A673 (cell line): ENCODE measurements around the gene TMED9. TPM values are rescaled to one million over a fixed set of nuclear protein-coding genes. Genes with fewer than 3 reads are reported as not detected.

Experiments used
- BruUV-seq: library from RNA; stranded (reverse); fragments of 400-500 nt; replicated peaks from 2 replicates; lab custom pipeline; 2021; lab: Mats Ljungman, UMichigan
- CTCF ChIA-PET: fragments of 300-600 bp; sonication (Branson Sonifier 250); formaldehyde crosslinking; loops from one replicate; lab custom pipeline; 2022; ENCODE audit warnings: antibody characterized with exemption; lab: Charles Lee
- POLR2A ChIA-PET: fragments of 300-600 bp; sonication (Branson Sonifier 250); formaldehyde crosslinking; loops from one replicate; lab custom pipeline; 2022; ENCODE audit warnings: antibody characterized with exemption; ENCODE audit not compliant: low non-redundant PET; lab: Charles Lee
- DNase-seq: peaks from one replicate; pipeline ENCODE4 v3.0.0-alpha.2; 2015; ENCODE audit warnings: low spot score
- H3K27ac ChIP-seq: fragments of 200-600 bp; sonication (generic); 2 replicates; pipeline ENCODE4 v1.5.1; 2016; ENCODE audit warnings: mixed run types, low read depth, mild to moderate bottlenecking, mixed read lengths, antibody characterized with exemption, low read length; ENCODE audit not compliant: poor library complexity, severe bottlenecking
- H3K27me3 ChIP-seq: fragments of 200-600 bp; sonication (generic); replicated peaks from 2 replicates; pipeline ENCODE4 v1.6.1; 2017; ENCODE audit warnings: mixed run types, low read depth, mild to moderate bottlenecking, mixed read lengths, antibody characterized with exemption, low read length; ENCODE audit not compliant: insufficient read depth, poor library complexity
- H3K36me3 ChIP-seq: fragments of 200-600 bp; sonication (generic); 2 replicates; pipeline ENCODE4 v1.6.1; 2016; ENCODE audit warnings: mixed run types, mild to moderate bottlenecking, mixed read lengths, antibody characterized with exemption, low read length; ENCODE audit not compliant: insufficient read depth, poor library complexity, severe bottlenecking
- H3K4me1 ChIP-seq: fragments of 200-600 bp; sonication (generic); 2 replicates; pipeline ENCODE4 v1.6.1; 2017; ENCODE audit warnings: mixed run types, mild to moderate bottlenecking, mixed read lengths, antibody characterized with exemption, low read length; ENCODE audit not compliant: insufficient read depth, poor library complexity, severe bottlenecking
- H3K4me3 ChIP-seq: fragments of 200-600 bp; sonication (generic); 2 replicates; pipeline ENCODE4 v1.5.1; 2016; ENCODE audit warnings: low read depth, mixed run types, mild to moderate bottlenecking, mixed read lengths, low read length; ENCODE audit not compliant: poor library complexity, severe bottlenecking
- H3K9me3 ChIP-seq: fragments of 200-600 bp; sonication (generic); 2 replicates; pipeline ENCODE4 v1.6.1; 2016; ENCODE audit warnings: mixed run types, low read depth, mild to moderate bottlenecking, mixed read lengths, antibody characterized with exemption, low read length; ENCODE audit not compliant: poor library complexity, severe bottlenecking
- EZH2 ChIP-seq: fragments of 200-600 bp; sonication (generic); IDR thresholded peaks from 2 replicates; pipeline ENCODE4 v1.6.1; 2017; ENCODE audit warnings: borderline replicate concordance, low read depth, mild to moderate bottlenecking, mixed read lengths, antibody characterized with exemption, low read length; ENCODE audit not compliant: poor library complexity, severe bottlenecking
- intact Hi-C: fragments of 100-400 bp; cut with micrococcal nuclease; formaldehyde crosslinking; loops from one replicate; pipeline ENCODE4 v1.10.0; 2022; ENCODE audit not compliant: unreplicated experiment
- total RNA-seq: library from RNA; stranded (reverse); gene quantifications from 2 replicates; pipeline ENCODE4 v1.2.3, GENCODE V29; 2021
- TF ChIP-seq, protein P1 (sequence below): fragments of 300-800, 200-600 bp; sonication (generic); conservative IDR thresholded peaks from 2 replicates; pipeline ENCODE4 v1.5.1; 2017; ENCODE audit warnings: low read depth, mild to moderate bottlenecking, antibody characterized with exemption, low read length, moderate library complexity, mixed read lengths

The TMED9 gene
- total RNA-seq, 1 experiment from 2014 or later = 88.6 TPM

- BruUV-seq = no TSS peak
- Histone ChIP-seq H3K27me3 (peaks cover 28% of the 10 kb centered on the region), H3K36me3 (peaks cover under 1% of the 10 kb centered on the region), H3K4me3 (no peak overlapping the region), H3K9me3 (no peaks in the 10 kb centered on the region), H3K27ac (no peak overlapping the region), H3K4me1 (no peaks in the 10 kb centered on the region)
- ChIA-PET POLR2A (no interaction called here), CTCF (interaction anchor here (0.6 kb wide), 1 partner anchor 935 kb away, joined by 3 read pairs; no protein-coding TSS in a partner anchor)
- no peak for DNase-seq
- intact Hi-C loops = no loop called here
- TF ChIP-seq, protein P1, sequence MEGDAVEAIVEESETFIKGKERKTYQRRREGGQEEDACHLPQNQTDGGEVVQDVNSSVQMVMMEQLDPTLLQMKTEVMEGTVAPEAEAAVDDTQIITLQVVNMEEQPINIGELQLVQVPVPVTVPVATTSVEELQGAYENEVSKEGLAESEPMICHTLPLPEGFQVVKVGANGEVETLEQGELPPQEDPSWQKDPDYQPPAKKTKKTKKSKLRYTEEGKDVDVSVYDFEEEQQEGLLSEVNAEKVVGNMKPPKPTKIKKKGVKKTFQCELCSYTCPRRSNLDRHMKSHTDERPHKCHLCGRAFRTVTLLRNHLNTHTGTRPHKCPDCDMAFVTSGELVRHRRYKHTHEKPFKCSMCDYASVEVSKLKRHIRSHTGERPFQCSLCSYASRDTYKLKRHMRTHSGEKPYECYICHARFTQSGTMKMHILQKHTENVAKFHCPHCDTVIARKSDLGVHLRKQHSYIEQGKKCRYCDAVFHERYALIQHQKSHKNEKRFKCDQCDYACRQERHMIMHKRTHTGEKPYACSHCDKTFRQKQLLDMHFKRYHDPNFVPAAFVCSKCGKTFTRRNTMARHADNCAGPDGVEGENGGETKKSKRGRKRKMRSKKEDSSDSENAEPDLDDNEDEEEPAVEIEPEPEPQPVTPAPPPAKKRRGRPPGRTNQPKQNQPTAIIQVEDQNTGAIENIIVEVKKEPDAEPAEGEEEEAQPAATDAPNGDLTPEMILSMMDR = no peak
- no peak for TF ChIP-seq EZH2
Observed at GRCh38 chr5:177588413-177588909, 3.5 kb upstream of the TMED9 start.

DNA sequence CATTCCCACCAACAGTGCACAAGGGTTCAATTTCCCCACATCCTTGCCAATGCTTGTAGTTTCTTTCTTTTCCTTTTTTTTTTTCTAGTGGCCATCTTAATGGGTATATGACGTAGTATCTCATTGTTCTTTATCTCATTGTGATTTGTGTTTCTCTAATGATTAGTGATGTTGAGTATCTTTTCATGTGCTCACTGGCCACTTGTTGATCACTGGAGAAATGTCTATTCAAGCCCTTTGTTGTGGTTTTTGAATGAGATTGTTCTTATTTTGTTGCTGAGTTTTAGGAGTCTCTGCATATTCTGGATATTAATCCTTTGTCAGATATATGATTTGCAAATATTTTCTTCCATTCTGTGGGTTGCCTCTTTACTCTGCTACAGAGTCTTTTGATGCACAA is 1.6 kb upstream of the TMED9 start:
- BruUV-seq = no TSS peak
- Histone ChIP-seq H3K4me1 (no peaks in the 10 kb centered on the region), H3K4me3 (no peak overlapping the region), H3K9me3 (no peaks in the 10 kb centered on the region), H3K27ac (no peak overlapping the region), H3K27me3 (peaks cover 17% of the 10 kb centered on the region), H3K36me3 (peaks cover 20% of the 10 kb centered on the region)
- intact Hi-C loops = no loop called here
- POLR2A ChIA-PET = no interaction called here
- TF ChIP-seq, protein P1 = no peak
- TF ChIP-seq EZH2 = no peak
- CTCF ChIA-PET = no interaction called here
- no peak for DNase-seq

DNA sequence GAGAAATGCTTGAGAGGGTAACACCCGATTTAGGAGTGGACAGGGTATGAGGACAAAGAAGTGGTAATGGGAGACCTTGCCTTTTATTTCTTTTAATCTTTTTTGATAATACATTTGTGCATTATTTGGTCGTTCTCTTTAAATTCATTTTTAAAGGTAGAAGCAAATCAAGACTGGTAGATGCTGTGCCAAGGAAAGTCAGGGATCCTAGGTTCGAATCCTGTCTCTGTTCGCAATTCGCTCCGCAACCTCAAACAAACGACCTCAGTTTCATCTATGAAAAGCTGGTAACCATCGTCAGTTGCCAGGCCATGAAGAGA is 353 bp upstream of the TMED9 start:
- Histone ChIP-seq H3K9me3 (no peaks in the 10 kb centered on the region), H3K36me3 (peaks cover 20% of the 10 kb centered on the region), H3K4me1 (no peaks in the 10 kb centered on the region), H3K4me3 (peak overlapping the region; percentile 66), H3K27me3 (peaks cover 9% of the 10 kb centered on the region), H3K27ac (no peak overlapping the region)
- TF ChIP-seq, protein P1 = no peak
- DNase-seq = no peak
- ChIA-PET POLR2A (no interaction called here), CTCF (no interaction called here)
- BruUV-seq = no TSS peak
- intact Hi-C loops = no loop called here
